GM13976 (cell line): Measurements from ENCODE around the gene NCAM1.

ENCODE experiments used
- DNase-seq: peaks from one replicate; pipeline ENCODE4 v3.0.0; 2012; ENCODE audit warnings: low spot score
- CTCF ChIP-seq: IDR thresholded peaks from 2 replicates; pipeline ENCODE4 v1.5.1; 2012; ENCODE audit warnings: borderline replicate concordance, mild to moderate bottlenecking; ENCODE audit not compliant: insufficient read depth; ENCODE audit errors: extremely low read depth, missing control alignments, control extremely low read depth
- in situ Hi-C: fragments of 300-500 bp; cut with MboI; formaldehyde crosslinking; loops from one replicate; pipeline ENCODE4 v1.12.0; 2022; ENCODE audit warnings: low sequenced_read_pairs, mixed read lengths, inconsistent platforms; ENCODE audit not compliant: unreplicated experiment

The NCAM1 gene

GRCh38 chr11:113265362-113265761 lies 304.1 kb downstream of the NCAM1 start:
- in situ Hi-C loops, result no loop called here

GRCh38 chr11:113267493-113267892 lies 306.3 kb downstream of the NCAM1 start:
- in situ Hi-C loops, result no loop called here
- no peak for DNase-seq
- TF ChIP-seq CTCF, result no peak

More at GRCh38 chr11:113265362-113265761, 304.1 kb downstream of the NCAM1 start:
- no peak for DNase-seq
- TF ChIP-seq CTCF, result no peak

GRCh38 chr11:113269096-113269495 lies 307.9 kb downstream of the NCAM1 start:
- no peak for DNase-seq
- in situ Hi-C loops, result no loop called here

GRCh38 chr11:113269636-113270035 lies 308.4 kb downstream of the NCAM1 start:
- DNase-seq, result no peak
- TF ChIP-seq CTCF, result no peak
- in situ Hi-C loops, result no loop called here

More at GRCh38 chr11:113269096-113269495, 307.9 kb downstream of the NCAM1 start:
- no peak for TF ChIP-seq CTCF

- no peak for TF ChIP-seq CTCF
- in situ Hi-C loops, result no loop called here
- DNase-seq, result no peak
These were observed 308.9 kb downstream of the NCAM1 start for GRCh38 chr11:113270080-113270479.

- no peak for DNase-seq
- TF ChIP-seq CTCF, result no peak
- in situ Hi-C loops, result no loop called here
These were observed 310.5 kb downstream of the NCAM1 start for GRCh38 chr11:113271551-113272245.

GRCh38 chr11:113272281-113272680 lies 311.1 kb downstream of the NCAM1 start:
- DNase-seq, result no peak
- in situ Hi-C loops, result no loop called here
- no peak for TF ChIP-seq CTCF
